MCF 10A (cell line): Measurements from ENCODE around the gene ARCN1. TPM values are rescaled to one million over a fixed set of nuclear protein-coding genes. Genes with fewer than 3 reads are reported as not detected.

Experiments used
- BruUV-seq: library from RNA; stranded (reverse); fragments of 400-500 nt; replicated peaks from 2 replicates; lab custom pipeline; 2021; lab: Mats Ljungman, UMichigan
- CTCF ChIA-PET: fragments of 300-600 bp; sonication (Branson Sonifier 250); formaldehyde crosslinking; extraction: SDS; loops from one replicate; lab custom pipeline; 2021; ENCODE audit warnings: antibody characterized with exemption, inconsistent platforms; lab: Yijun Ruan, JAX
- POLR2A ChIA-PET: fragments of 300-600, 350-650 bp; sonication (Branson Sonifier 250); formaldehyde crosslinking; extraction: SDS; loops from one replicate; lab custom pipeline; 2020; ENCODE audit warnings: antibody characterized with exemption, inconsistent platforms; lab: Yijun Ruan, JAX
- DNase-seq: peaks from one replicate; pipeline ENCODE4 v3.0.0-alpha.2; 2018; ENCODE audit not compliant: unreplicated experiment
- H3K27ac Mint-ChIP-seq: one replicate; pipeline ENCODE4 v1.8.0; 2022; ENCODE audit warnings: mild to moderate bottlenecking, low read depth, mixed read lengths; ENCODE audit not compliant: unreplicated experiment
- H3K27me3 Mint-ChIP-seq: one replicate; pipeline ENCODE4 v1.8.0; 2022; ENCODE audit warnings: mixed read lengths; ENCODE audit not compliant: insufficient read depth, unreplicated experiment
- H3K36me3 Mint-ChIP-seq: one replicate; pipeline ENCODE4 v1.8.0; 2022; ENCODE audit warnings: mild to moderate bottlenecking, moderate library complexity, mixed read lengths; ENCODE audit not compliant: insufficient read depth, unreplicated experiment
- H3K4me1 Mint-ChIP-seq: one replicate; pipeline ENCODE4 v1.8.0; 2022; ENCODE audit warnings: mixed read lengths; ENCODE audit not compliant: insufficient read depth, unreplicated experiment
- H3K4me3 Mint-ChIP-seq: one replicate; pipeline ENCODE4 v1.8.0; 2022; ENCODE audit warnings: mild to moderate bottlenecking, moderate library complexity, mixed read lengths; ENCODE audit not compliant: unreplicated experiment
- H3K9me3 Mint-ChIP-seq: one replicate; pipeline ENCODE4 v1.8.0; 2022; ENCODE audit warnings: mixed read lengths; ENCODE audit not compliant: unreplicated experiment
- CTCF ChIP-seq: fragments of 200-600 bp; IDR thresholded peaks from one replicate; pipeline ENCODE4 v1.8.0; 2022; ENCODE audit warnings: antibody characterized with exemption, mild to moderate bottlenecking; ENCODE audit not compliant: unreplicated experiment
- intact Hi-C: fragments of 100-400 bp; cut with micrococcal nuclease; formaldehyde crosslinking; loops from 2 replicates; pipeline ENCODE4 v1.14.1; 2022
- total RNA-seq: library from RNA; stranded (reverse); gene quantifications from 2 replicates; pipeline ENCODE4 v1.2.3, GENCODE V29; 2022

ARCN1 gene
- total RNA-seq, 1 experiment from 2014 or later = 164 TPM

- Mint-ChIP-seq H3K27ac (no peak overlapping the region), H3K27me3 (no peaks in the 10 kb centered on the region), H3K4me3 (no peak overlapping the region), H3K9me3 (no peaks in the 10 kb centered on the region), H3K36me3 (peaks cover 8% of the 10 kb centered on the region), H3K4me1 (no peaks in the 10 kb centered on the region)
- no TSS peak for BruUV-seq
- intact Hi-C loops = no loop called here
- ChIA-PET POLR2A (no interaction called here), CTCF (no interaction called here)
- no peak for TF ChIP-seq CTCF
- no peak for DNase-seq
Measured at GRCh38 chr11:118532091-118532490, 40.1 kb upstream of the ARCN1 start.

- no peak for TF ChIP-seq CTCF
Measured at GRCh38 chr11:118532852-118533768, 39.1 kb upstream of the ARCN1 start.

GRCh38 chr11:118533769-118534729 is 38.2 kb upstream of the ARCN1 start:
- Mint-ChIP-seq H3K27me3 (no peaks in the 10 kb centered on the region), H3K4me3 (no peak overlapping the region), H3K9me3 (no peaks in the 10 kb centered on the region), H3K4me1 (no peaks in the 10 kb centered on the region), H3K27ac (no peak overlapping the region), H3K36me3 (no peaks in the 10 kb centered on the region)
- no peak for DNase-seq
- ChIA-PET CTCF (interaction anchor here (0.5 to 0.7 kb wide), 3 partner anchors 11 to 567 kb away, joined by 3 to 4 read pairs (median 3); no protein-coding TSS in a partner anchor), POLR2A (interaction anchor here (0.9 kb wide), 1 partner anchor 12 kb away, joined by 3 read pairs; no protein-coding TSS in a partner anchor)
- TF ChIP-seq CTCF = no peak
- intact Hi-C loops = no loop called here
- no TSS peak for BruUV-seq

More at GRCh38 chr11:118532852-118533768, 39.1 kb upstream of the ARCN1 start:
- H3K36me3 Mint-ChIP-seq = peaks cover 6% of the 10 kb centered on the region
- no peak for DNase-seq
- BruUV-seq = no TSS peak
- intact Hi-C loops = no loop called here
- H3K4me3 Mint-ChIP-seq = no peak overlapping the region
- H3K27ac Mint-ChIP-seq = no peak overlapping the region
- H3K4me1 Mint-ChIP-seq = no peaks in the 10 kb centered on the region
- no peaks in the 10 kb centered on the region for H3K9me3 Mint-ChIP-seq
- POLR2A ChIA-PET = no interaction called here
- CTCF ChIA-PET = interaction anchor here (0.7 kb wide), 1 partner anchor 566 kb away, joined by 4 read pairs; no protein-coding TSS in a partner anchor
- H3K27me3 Mint-ChIP-seq = no peaks in the 10 kb centered on the region

- BruUV-seq = no TSS peak
- Mint-ChIP-seq H3K4me1 (no peaks in the 10 kb centered on the region), H3K27me3 (no peaks in the 10 kb centered on the region), H3K36me3 (no peaks in the 10 kb centered on the region), H3K9me3 (no peaks in the 10 kb centered on the region), H3K4me3 (no peak overlapping the region), H3K27ac (no peak overlapping the region)
- DNase-seq = no peak
- POLR2A ChIA-PET = interaction anchor here (0.9 kb wide), 1 partner anchor 10 kb away, joined by 3 read pairs; no protein-coding TSS in a partner anchor
- intact Hi-C loops = no loop called here
- TF ChIP-seq CTCF = no peak
- CTCF ChIA-PET = no interaction called here
Measured at GRCh38 chr11:118535261-118535660, 36.9 kb upstream of the ARCN1 start.
